IPS-18c (cell line): Measurements from ENCODE around the gene SGSH.
"Not testable (repeated sequence)": the region's sequence is repeated elsewhere in the genome, so short reads cannot be mapped to it uniquely, and the experiment has no call there.

Source experiments
- H3K4me3 ChIP-seq: 2 replicates; pipeline ENCODE4 v1.7.0; 2013; ENCODE audit warnings: low read depth, mild to moderate bottlenecking, low read length, moderate library complexity; ENCODE audit not compliant: insufficient read depth
- H3K9me3 ChIP-seq: one replicate; pipeline ENCODE4 v1.6.1; 2013; ENCODE audit warnings: mild to moderate bottlenecking, low read length, moderate library complexity; ENCODE audit not compliant: control insufficient read depth, insufficient read depth

SGSH gene

GRCh38 chr17:80203471-80203963, 16.6 kb downstream of the SGSH start:
- no peak overlapping the region for H3K4me3 ChIP-seq
- no peaks in the 10 kb centered on the region for H3K9me3 ChIP-seq

GRCh38 chr17:80202197-80202596, 17.9 kb downstream of the SGSH start:
- no peak overlapping the region for H3K4me3 ChIP-seq

GRCh38 chr17:80201446-80201845, 18.7 kb downstream of the SGSH start:
- Histone ChIP-seq H3K4me3 (no peak overlapping the region), H3K9me3 (no peaks in the 10 kb centered on the region)

More at GRCh38 chr17:80202197-80202596, 17.9 kb downstream of the SGSH start:
- no peaks in the 10 kb centered on the region for H3K9me3 ChIP-seq

GRCh38 chr17:80199295-80199694, 20.8 kb downstream of the SGSH start:
- H3K4me3 ChIP-seq, H3K9me3 ChIP-seq: not testable (repeated sequence)

GRCh38 chr17:80198144-80198661, 21.9 kb downstream of the SGSH start:
- Histone ChIP-seq H3K9me3 (no peaks in the 10 kb centered on the region), H3K4me3 (no peak overlapping the region)

- Histone ChIP-seq H3K4me3 (no peak overlapping the region), H3K9me3 (no peaks in the 10 kb centered on the region)
Measured at GRCh38 chr17:80196652-80197051, 23.5 kb downstream of the SGSH start.

- Histone ChIP-seq H3K4me3 (no peak overlapping the region), H3K9me3 (no peaks in the 10 kb centered on the region)
Measured at GRCh38 chr17:80195671-80196529, 24.2 kb downstream of the SGSH start.

GRCh38 chr17:80195141-80195540, 25.0 kb downstream of the SGSH start:
- Histone ChIP-seq H3K4me3 (no peak overlapping the region), H3K9me3 (no peaks in the 10 kb centered on the region)

- no peaks in the 10 kb centered on the region for H3K9me3 ChIP-seq
- no peak overlapping the region for H3K4me3 ChIP-seq
Measured at GRCh38 chr17:80191865-80192661, 28.1 kb downstream of the SGSH start.

- Histone ChIP-seq H3K4me3 (no peak overlapping the region), H3K9me3 (no peaks in the 10 kb centered on the region)
Measured at GRCh38 chr17:80191192-80191591, 28.9 kb downstream of the SGSH start.

GRCh38 chr17:80190716-80191115, 29.4 kb downstream of the SGSH start:
- Histone ChIP-seq H3K9me3 (no peaks in the 10 kb centered on the region), H3K4me3 (no peak overlapping the region)

GRCh38 chr17:80189611-80190010, 30.5 kb downstream of the SGSH start:
- H3K4me3 ChIP-seq, result no peak overlapping the region

GRCh38 chr17:80187515-80187941, 32.6 kb downstream of the SGSH start:
- Histone ChIP-seq H3K4me3 (no peak overlapping the region), H3K9me3 (no peaks in the 10 kb centered on the region)

More at GRCh38 chr17:80189611-80190010, 30.5 kb downstream of the SGSH start:
- H3K9me3 ChIP-seq, result no peaks in the 10 kb centered on the region

GRCh38 chr17:80187090-80187489, 33.0 kb downstream of the SGSH start:
- Histone ChIP-seq H3K9me3 (no peaks in the 10 kb centered on the region), H3K4me3 (no peak overlapping the region)

GRCh38 chr17:80185968-80186367, 34.2 kb downstream of the SGSH start:
- no peaks in the 10 kb centered on the region for H3K9me3 ChIP-seq
- no peak overlapping the region for H3K4me3 ChIP-seq

GRCh38 chr17:80184423-80184714, 35.8 kb downstream of the SGSH start:
- no peaks in the 10 kb centered on the region for H3K9me3 ChIP-seq
- no peak overlapping the region for H3K4me3 ChIP-seq

GRCh38 chr17:80183581-80184422, 36.3 kb downstream of the SGSH start:
- no peak overlapping the region for H3K4me3 ChIP-seq
- no peaks in the 10 kb centered on the region for H3K9me3 ChIP-seq
